ENCODE results near the gene SASH1.

GRCh38 chr6:148295261-148295887, 47.3 kb upstream of the SASH1 start:
- TF ChIP-seq POLR2AphosphoS5 (IDR thresholded peaks at IDR 0.05) (no peak), EP300 (IDR thresholded peaks at IDR 0.05) (no peak), CTCF (IDR thresholded peaks at IDR 0.05) (no peak), POLR2A (IDR thresholded peaks at IDR 0.05) (no peak)
